Upper lobe of right lung (tissue), 1 donor: ENCODE data around the gene BACH1. TPM values are rescaled to one million over a fixed set of nuclear protein-coding genes. Genes with fewer than 3 reads are reported as not detected.
A peak's percentile ranks its signal among the peaks of the same experiment; 100 is the strongest.

Experiments
- ATAC-seq: fragments of 200-7000 bp; cut with Tn5 transposase; one replicate; pipeline ENCODE4 v1.9.1; 2020; ENCODE audit warnings: mild to moderate bottlenecking, moderate library complexity
- DNase-seq: peaks from one replicate; pipeline ENCODE4 v3.0.0-alpha.2; 2020
- H3K27ac ChIP-seq: fragments of 200-600 bp; one replicate; pipeline ENCODE4 v1.8.0; 2022
- H3K27me3 ChIP-seq: fragments of 200-600 bp; one replicate; pipeline ENCODE4 v1.8.0; 2022; ENCODE audit warnings: mild to moderate bottlenecking
- H3K36me3 ChIP-seq: fragments of 200-600 bp; one replicate; pipeline ENCODE4 v1.8.0; 2022
- H3K4me1 ChIP-seq: fragments of 200-600 bp; one replicate; pipeline ENCODE4 v1.8.0; 2022
- H3K4me3 ChIP-seq: fragments of 200-600 bp; one replicate; pipeline ENCODE4 v1.8.0; 2022; ENCODE audit warnings: mild to moderate bottlenecking
- H3K9me3 ChIP-seq: fragments of 200-600 bp; one replicate; pipeline ENCODE4 v1.8.0; 2022
- intact Hi-C: fragments of 100-400 bp; cut with DNase I; formaldehyde crosslinking; loops from one replicate; pipeline ENCODE4 v1.11.0; 2022
- total RNA-seq: library from RNA; stranded (reverse); fragmentation: NEBNext Ultra II Directional; extraction: Animal tissue kit (Norgen Biotek cat#: 25700); gene quantifications from one replicate; pipeline ENCODE4 v1.2.1, GENCODE V29; 2021
- TF ChIP-seq, protein P1 (sequence below): fragments of 200-600 bp; IDR thresholded peaks from one replicate; pipeline ENCODE4 v1.8.0; 2022; ENCODE audit warnings: antibody characterized with exemption
- donor health status: DM: no; HTN: yes; CAD: no; lungs with severe emphysema.

BACH1 gene
- total RNA-seq, 1 donor from 2014 or later: 125 TPM

GRCh38 chr21:29287383-29287782 lies 11.3 kb upstream of the BACH1 start:
- ATAC-seq (peak; percentile 84), DNase-seq (no peak)
- Histone ChIP-seq H3K27ac (no peak overlapping the region), H3K9me3 (no peaks in the 10 kb centered on the region), H3K4me1 (peaks cover 4% of the 10 kb centered on the region), H3K4me3 (no peak overlapping the region), H3K36me3 (no peaks in the 10 kb centered on the region), H3K27me3 (no peaks in the 10 kb centered on the region)
- TF ChIP-seq, protein P1, sequence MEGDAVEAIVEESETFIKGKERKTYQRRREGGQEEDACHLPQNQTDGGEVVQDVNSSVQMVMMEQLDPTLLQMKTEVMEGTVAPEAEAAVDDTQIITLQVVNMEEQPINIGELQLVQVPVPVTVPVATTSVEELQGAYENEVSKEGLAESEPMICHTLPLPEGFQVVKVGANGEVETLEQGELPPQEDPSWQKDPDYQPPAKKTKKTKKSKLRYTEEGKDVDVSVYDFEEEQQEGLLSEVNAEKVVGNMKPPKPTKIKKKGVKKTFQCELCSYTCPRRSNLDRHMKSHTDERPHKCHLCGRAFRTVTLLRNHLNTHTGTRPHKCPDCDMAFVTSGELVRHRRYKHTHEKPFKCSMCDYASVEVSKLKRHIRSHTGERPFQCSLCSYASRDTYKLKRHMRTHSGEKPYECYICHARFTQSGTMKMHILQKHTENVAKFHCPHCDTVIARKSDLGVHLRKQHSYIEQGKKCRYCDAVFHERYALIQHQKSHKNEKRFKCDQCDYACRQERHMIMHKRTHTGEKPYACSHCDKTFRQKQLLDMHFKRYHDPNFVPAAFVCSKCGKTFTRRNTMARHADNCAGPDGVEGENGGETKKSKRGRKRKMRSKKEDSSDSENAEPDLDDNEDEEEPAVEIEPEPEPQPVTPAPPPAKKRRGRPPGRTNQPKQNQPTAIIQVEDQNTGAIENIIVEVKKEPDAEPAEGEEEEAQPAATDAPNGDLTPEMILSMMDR: no peak
- intact Hi-C loops: no loop called here

GRCh38 chr21:29288239-29288638 lies 10.5 kb upstream of the BACH1 start:
- intact Hi-C loops: no loop called here
- ATAC-seq: no peak

DNA sequence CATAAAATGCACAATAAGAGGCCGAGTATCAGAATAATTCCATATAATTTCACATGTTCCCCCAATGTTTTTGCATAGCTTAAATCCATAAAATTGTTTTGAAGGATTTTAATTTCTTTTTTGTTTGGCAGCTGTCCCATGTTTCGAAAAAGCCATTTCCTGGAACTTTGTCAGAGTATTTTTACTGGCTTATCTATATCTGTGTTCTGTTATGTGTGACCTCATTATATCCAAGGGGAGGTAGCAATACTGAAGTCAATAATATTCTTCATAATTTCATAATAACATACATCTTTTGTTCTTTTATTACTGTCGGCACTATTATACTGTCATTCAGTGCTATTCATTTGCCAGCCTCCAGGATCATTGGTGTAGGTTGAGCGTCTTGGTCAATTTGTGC lies 9.4 kb upstream of the BACH1 start:
- no peaks in the 10 kb centered on the region for H3K27me3 ChIP-seq
- TF ChIP-seq, protein P1: no peak
- no peak for ATAC-seq
- DNase-seq: no peak
- peaks cover 4% of the 10 kb centered on the region for H3K4me1 ChIP-seq
- no peaks in the 10 kb centered on the region for H3K36me3 ChIP-seq
- no peak overlapping the region for H3K27ac ChIP-seq
- no peak overlapping the region for H3K4me3 ChIP-seq
- intact Hi-C loops: no loop called here
- H3K9me3 ChIP-seq: no peaks in the 10 kb centered on the region

More at GRCh38 chr21:29288239-29288638, 10.5 kb upstream of the BACH1 start:
- Histone ChIP-seq H3K36me3 (no peaks in the 10 kb centered on the region), H3K4me1 (peaks cover 4% of the 10 kb centered on the region), H3K9me3 (no peaks in the 10 kb centered on the region), H3K27ac (no peak overlapping the region), H3K27me3 (no peaks in the 10 kb centered on the region), H3K4me3 (no peak overlapping the region)
- no peak for DNase-seq
- TF ChIP-seq, protein P1: no peak

DNA sequence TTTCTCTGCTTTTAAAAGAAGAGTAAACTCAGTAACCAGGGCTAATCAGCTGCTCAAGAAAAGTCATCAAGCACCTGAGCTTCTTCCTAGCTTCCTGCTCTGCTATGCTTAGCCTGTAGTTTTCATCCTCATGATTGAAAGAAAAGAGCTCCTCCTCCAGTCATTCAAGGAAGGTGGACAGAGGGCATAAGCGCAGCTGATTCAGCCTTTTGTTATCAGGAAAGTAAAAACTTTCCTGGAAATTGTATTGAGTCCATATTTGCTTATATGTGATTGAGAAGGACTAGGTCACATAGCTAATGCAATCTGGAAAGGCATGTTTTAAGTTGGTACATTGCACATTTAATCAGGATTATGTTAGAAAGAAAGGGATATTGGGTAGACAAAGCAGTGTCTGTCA lies 8.5 kb upstream of the BACH1 start:
- no peaks in the 10 kb centered on the region for H3K36me3 ChIP-seq
- H3K27me3 ChIP-seq: no peaks in the 10 kb centered on the region
- TF ChIP-seq, protein P1: no peak
- no peak overlapping the region for H3K27ac ChIP-seq
- no peak for ATAC-seq
- H3K9me3 ChIP-seq: no peaks in the 10 kb centered on the region
- intact Hi-C loops: no loop called here
- no peak for DNase-seq
- no peak overlapping the region for H3K4me3 ChIP-seq
- H3K4me1 ChIP-seq: peaks cover 4% of the 10 kb centered on the region

- H3K4me1 ChIP-seq: no peaks in the 10 kb centered on the region
- no peaks in the 10 kb centered on the region for H3K9me3 ChIP-seq
- peak; percentile 63 for ATAC-seq
- no peak overlapping the region for H3K4me3 ChIP-seq
- no peaks in the 10 kb centered on the region for H3K36me3 ChIP-seq
- DNase-seq: no peak
- intact Hi-C loops: no loop called here
- TF ChIP-seq, protein P1: no peak
- no peaks in the 10 kb centered on the region for H3K27me3 ChIP-seq
- no peak overlapping the region for H3K27ac ChIP-seq
Observed at GRCh38 chr21:29293495-29293894, 5.2 kb upstream of the BACH1 start.

DNA sequence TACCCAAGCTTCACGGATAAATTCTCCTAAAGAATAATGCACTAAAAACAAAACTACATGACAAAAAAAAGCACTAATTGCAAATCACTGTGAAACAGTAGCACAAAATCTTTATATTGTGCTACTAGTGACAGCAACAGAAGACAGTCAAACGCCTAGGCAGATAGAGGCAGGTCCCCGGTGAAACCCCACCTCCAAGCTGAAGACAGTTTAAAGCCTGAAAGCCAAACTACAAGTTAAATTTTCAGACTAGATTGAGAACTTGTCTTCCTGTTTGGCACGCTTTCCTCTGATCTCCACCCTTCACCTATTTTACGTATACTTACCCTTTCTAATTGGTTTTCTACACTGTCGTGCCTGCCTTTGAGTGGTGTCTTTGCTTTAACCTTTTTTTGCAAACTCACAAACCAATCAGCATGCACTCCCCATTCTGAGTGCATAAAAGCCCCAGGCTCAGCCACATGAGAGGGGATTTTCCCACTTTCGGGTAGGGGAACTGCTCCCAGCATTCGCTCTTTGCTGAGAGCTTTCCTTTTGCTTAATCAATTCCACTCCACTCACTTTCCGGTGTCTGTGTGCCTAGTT lies 3.6 kb upstream of the BACH1 start:
- H3K27me3 ChIP-seq: no peaks in the 10 kb centered on the region
- DNase-seq (no peak), ATAC-seq (no peak)
- no peak overlapping the region for H3K27ac ChIP-seq
- H3K36me3 ChIP-seq: no peaks in the 10 kb centered on the region
- H3K9me3 ChIP-seq: no peaks in the 10 kb centered on the region
- H3K4me3 ChIP-seq: no peak overlapping the region
- intact Hi-C loops: no loop called here
- TF ChIP-seq, protein P1: no peak
- H3K4me1 ChIP-seq: peaks cover 2% of the 10 kb centered on the region
